NT2/D1 (cell line): ENCODE data around the gene PPIB.

Source experiments
- YY1 ChIP-seq: IDR thresholded peaks from 2 replicates; pipeline ENCODE4 v1.6.1; 2011; ENCODE audit not compliant: insufficient read length, insufficient read depth
- ZNF274 ChIP-seq: IDR thresholded peaks from 2 replicates; pipeline ENCODE4 v1.6.1; 2011; ENCODE audit warnings: mild to moderate bottlenecking, low read depth, low read length

GRCh38 chr15:64149424-64149823 lies 13.4 kb downstream of the PPIB start:
- TF ChIP-seq ZNF274 (no peak), YY1 (no peak)
